Fibroblast of skin of scalp (primary cell): ENCODE results near the gene POLR3B.
"Not testable (repeated sequence)": the region's sequence is repeated elsewhere in the genome, so short reads cannot be mapped to it uniquely, and the experiment has no call there.

Source experiments
- DNase-seq: peaks from one replicate; pipeline ENCODE4 v3.0.0-alpha.2; 2013

The POLR3B gene

GRCh38 chr12:106465605-106466004, 108.1 kb downstream of the POLR3B start:
- not testable (repeated sequence) for DNase-seq

DNA sequence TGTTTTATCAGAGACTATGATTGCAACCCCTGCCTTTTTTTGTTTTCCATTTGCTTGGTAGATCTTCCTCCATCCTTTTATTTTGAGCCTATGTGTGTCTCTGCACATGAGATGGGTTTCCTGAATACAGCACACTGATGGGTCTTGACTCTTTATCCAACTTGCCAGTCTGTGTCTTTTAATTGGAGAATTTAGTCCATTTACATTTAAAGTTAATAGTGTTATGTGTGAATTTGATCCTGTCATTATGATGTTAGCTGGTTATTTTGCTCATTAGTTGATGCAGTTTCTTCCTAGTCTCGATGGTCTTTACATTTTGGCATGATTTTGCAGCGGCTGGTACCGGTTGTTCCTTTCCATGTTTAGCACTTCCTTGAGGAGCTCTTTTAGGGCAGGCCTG, 118.1 kb downstream of the POLR3B start:
- DNase-seq = not testable (repeated sequence)

DNA sequence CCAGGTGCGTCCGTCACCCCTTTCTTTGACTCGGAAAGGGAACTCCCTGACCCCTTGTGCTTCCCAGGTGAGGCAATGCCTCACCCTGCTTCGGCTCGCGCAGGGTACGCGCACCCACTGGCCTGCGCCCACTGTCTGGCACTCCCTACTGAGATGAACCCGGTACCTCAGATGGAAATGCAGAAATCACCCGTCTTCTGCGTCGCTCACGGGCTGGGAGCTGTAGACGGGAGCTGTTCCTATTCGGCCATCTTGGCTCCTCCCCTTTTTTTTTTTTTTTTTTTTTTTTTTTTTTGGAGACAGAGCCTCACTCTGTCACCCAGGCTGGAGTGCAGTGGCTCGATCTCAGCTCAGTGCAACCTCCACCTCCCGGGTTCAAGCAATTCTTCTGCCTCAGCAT, 120.1 kb downstream of the POLR3B start:
- not testable (repeated sequence) for DNase-seq

DNA sequence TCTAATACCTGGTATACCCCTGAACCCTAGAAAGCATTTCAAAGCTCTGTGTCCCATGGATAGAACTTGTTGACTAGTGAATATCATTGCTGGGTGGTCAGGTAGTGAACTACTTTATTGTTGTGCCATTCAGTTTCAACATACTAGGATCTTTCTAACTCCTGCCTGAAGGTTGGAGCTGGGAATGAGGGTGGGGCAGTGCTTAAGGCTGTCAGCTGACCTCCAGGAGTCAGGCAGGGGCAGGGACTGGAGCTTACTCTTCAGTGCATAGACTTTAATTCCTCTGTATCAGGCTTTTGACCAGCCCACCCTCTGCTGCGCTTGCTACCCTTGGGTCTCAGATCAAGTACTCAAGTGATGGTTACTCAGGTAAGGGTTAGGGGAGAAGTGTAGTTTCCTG, 122.7 kb downstream of the POLR3B start:
- DNase-seq = no peak

DNA sequence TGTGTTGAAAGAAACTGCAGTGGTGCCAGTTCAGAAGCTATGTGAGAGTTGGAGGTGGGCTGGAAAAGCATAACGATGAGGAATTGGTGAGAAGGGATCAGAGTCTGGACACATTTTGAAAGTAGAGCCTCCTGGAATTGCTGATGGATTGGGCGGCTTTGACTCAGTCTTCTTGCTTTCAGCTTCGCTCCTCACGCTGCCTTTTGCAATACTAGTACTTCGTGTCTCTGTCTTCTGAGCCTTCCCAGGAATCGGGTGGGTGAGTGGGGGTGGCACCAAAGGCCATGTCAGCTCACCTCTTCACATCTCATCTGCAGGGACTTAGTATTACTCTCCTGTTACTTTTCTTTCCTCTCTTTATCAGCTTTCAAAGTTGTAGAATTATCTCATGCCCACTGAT, 123.7 kb downstream of the POLR3B start:
- DNase-seq = no peak

DNA sequence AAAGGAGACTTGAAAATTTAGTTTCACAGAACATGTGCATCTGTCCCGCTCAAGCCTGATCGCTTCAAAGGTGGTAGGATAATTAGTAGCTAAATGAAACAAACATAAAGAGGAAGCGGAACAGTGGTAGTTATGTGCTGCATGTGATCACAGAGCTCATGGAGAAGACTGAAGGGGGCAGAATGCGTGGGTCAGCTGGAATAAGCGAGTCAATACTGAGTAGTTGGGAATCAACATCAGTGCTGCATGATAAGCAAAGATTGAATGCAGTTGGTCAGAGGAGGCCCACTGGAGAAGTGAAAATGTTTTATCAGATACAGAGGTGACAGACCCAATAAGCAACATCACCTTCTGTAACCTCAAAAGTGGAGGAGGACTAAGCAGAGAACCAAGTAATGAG, 130.1 kb downstream of the POLR3B start:
- DNase-seq = no peak

- DNase-seq = no peak
These were observed 131.3 kb downstream of the POLR3B start for GRCh38 chr12:106488884-106489283.

DNA sequence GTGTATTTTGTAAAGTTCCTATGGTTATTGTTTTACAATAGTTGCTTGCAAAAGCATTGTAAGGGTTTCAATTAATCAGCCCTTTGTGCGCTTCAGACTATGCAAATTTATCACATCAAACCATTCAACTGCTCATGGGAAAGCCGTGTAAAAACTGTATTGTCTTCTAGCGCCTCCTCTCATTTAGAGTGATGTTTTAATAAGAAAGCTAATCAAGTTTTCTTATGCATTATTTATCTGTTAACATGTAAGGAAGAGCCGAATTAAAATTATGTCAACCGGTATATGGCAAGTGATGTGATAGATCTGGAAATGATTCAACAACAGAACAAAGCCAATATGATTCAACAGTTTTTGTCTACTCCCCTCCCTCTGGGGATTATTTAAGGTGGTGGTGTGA, 132.7 kb downstream of the POLR3B start:
- DNase-seq = no peak

GRCh38 chr12:106492857-106493256, 135.3 kb downstream of the POLR3B start:
- DNase-seq = no peak

DNA sequence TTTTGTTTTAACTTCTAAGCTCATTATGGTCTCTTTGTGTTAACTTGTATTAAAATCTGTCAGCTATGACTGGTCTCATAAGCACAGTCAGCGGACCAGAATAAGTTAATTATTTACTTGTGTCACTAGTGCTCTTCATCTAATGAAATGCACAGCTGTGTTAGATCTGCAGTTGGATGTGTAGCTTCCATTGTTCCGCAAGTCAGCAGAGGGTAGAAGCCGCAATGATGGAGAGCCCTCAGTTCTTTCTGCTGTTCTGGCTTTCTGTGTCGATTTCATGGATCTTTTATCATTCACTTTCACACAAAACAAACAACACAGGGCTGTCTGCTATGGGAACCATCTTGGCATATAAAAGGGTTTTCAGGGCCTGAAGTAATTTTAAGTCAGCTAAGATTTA, 136.0 kb downstream of the POLR3B start:
- DNase-seq = no peak

- DNase-seq = no peak
These were observed 137.9 kb downstream of the POLR3B start for GRCh38 chr12:106495354-106495965.

DNA sequence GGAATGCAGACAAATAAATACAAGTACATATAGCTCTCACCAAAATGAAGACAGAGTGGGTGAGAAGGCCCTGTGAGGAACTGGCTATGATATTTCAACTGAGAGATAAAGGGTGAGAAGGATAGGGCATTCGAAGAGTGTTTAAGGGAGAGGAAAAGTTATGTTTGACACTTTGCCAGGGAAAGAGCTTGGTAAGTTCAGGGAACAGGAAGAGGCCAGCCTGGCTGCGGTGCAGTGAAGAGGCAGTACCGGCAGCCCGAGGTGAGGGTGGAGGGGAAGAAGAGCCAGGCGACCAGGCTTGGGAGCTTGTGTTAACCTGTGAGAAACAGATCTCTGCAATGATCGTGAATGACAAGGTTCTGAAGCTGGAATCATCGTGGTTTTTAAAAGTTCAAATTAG, 140.5 kb downstream of the POLR3B start:
- no peak for DNase-seq

DNA sequence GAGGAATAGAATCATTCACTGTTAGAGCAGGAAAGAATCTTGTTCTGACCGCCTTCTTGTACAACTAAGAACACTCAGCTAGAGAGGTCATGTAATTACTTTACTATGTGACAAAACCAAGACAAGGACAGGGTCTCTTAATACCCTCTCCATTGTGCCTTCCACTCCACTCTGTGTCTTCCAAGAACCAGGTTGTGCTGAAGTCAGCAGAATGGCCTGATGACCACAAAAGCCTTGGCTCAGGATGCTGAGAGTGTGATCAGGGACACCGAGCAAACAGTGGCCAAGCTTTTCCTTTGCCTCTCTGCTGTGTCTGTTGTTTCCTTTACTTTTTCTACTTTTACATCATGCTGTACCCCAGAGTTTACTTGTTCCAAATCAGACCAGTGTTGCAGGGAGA, 142.1 kb downstream of the POLR3B start:
- no peak for DNase-seq

DNA sequence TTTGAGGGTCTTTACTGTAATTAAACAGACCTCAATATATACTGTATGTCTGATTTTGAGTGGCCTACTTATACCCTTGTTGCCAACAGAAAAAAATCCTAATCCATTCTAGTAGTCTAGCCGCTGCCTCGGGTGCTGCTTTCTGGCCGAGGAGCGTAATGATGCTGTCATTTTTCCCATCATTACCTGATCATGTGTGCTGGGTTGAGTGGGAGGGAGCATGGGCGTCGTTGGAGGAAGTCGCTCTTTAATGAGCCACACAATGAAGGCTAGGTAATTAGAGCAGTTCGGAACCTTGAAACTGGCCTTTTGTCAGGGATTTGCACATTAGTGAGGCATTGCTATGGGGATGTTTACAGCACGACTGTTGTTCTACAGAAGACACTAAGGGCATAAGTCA, 149.1 kb downstream of the POLR3B start:
- no peak for DNase-seq

DNA sequence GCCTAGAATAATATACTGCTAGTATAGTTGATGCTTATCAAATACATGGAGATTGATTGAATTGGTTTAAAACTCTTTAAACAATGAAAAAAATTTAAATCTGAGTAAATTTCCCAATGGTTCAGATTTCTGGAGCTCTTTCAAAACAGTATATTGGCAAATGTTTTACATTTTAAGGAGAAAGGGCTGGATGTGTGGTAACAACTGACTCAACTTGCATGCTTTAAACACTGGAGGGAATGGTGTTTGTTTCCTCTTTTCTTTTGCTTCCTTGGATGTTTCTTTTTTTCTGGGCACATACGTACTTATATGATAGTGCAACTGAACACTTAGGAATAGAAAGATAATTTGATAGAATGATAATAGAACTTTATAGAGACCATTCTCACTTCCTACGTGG, 151.4 kb downstream of the POLR3B start:
- no peak for DNase-seq

DNA sequence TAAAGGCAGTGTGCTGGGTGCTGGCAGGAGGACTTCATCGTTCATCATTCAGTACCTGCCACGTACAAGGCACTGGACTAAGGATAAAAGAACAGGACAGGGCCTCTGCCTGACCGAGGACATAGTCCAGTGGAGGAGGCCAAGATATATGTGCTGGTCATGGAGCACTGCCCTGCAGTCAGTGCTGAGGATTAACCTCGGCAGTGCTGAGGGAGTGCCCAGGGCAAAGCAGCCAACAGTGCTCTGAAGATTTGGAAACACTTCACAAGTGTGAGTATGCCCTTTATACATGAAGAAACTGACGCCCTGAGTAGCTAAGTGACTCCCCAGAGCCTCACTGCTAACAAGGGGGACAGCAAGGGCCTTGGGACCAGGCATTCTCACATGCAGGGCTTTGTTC, 153.8 kb downstream of the POLR3B start:
- DNase-seq = no peak

DNA sequence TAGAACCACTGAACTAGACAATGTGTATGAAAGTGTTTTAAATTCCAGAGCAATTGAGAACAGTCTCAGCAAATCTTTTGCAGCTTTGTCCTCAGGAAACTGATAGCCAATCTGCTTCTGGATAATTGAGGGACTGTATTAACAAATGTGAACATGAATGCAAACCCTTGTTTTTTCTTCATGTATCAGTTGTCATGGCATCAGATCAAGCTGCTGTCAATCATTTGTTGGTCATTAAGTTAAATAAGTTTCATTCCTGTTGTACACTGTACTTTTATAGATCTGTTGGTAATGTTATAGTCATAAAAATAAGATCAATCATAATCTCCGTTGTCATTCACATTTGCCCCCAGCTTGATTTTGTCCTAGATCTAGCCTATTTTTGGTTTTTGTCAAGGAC, 159.8 kb downstream of the POLR3B start:
- no peak for DNase-seq

- DNase-seq = peak; percentile 83
These were observed 162.1 kb downstream of the POLR3B start for GRCh38 chr12:106519607-106520021.

DNA sequence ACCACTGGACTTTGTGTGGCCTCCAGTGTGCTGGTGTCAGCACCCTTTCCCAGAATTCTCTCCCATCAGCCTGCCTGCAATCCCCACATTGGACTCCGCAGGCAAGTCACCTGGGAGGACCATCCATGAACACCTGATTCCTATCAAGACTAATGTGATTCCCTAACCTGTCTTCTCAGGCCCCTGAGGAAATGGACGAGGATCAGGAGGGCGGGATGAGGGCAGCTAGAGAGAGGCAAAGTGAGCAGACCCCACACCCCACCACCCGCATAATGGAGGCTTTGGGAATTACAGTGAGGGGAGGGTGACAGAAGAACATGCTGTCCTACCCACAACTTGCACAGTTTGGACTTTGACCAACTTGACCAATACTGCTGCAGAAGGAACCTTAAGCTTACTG, 164.4 kb downstream of the POLR3B start:
- no peak for DNase-seq

GRCh38 chr12:106522708-106523107, 165.2 kb downstream of the POLR3B start:
- DNase-seq = no peak

GRCh38 chr12:106527356-106527755, 169.8 kb downstream of the POLR3B start:
- no peak for DNase-seq

- DNase-seq = no peak
These were observed 183.7 kb downstream of the POLR3B start for GRCh38 chr12:106541201-106541600.

GRCh38 chr12:106551410-106551809, 193.9 kb downstream of the POLR3B start:
- DNase-seq = no peak

- no peak for DNase-seq
These were observed 194.7 kb downstream of the POLR3B start for GRCh38 chr12:106552228-106552627.
